OCI-LY3 (cell line): Measurements from ENCODE around the gene HOXC6.

Experiments used
- H2AFZ ChIP-seq: fragments of 200-600, 300-600 bp; shearing (Covaris generic); 2 replicates; pipeline ENCODE4 v1.6.0; 2014; ENCODE audit warnings: antibody characterized with exemption, low read depth, low read length
- H3K27ac ChIP-seq: fragments of 200-600, 300-600 bp; sonication (generic); 2 replicates; pipeline ENCODE4 v1.5.1; 2014; ENCODE audit warnings: mild to moderate bottlenecking, low read length, moderate library complexity, mixed read lengths
- H3K27me3 ChIP-seq: fragments of 200-600, 300-600 bp; sonication (generic); 2 replicates; pipeline ENCODE4 v1.6.1; 2014; ENCODE audit warnings: low read depth, low read length, mixed read lengths
- H3K36me3 ChIP-seq: fragments of 200-600, 300-600 bp; sonication (generic); replicated peaks from 2 replicates; pipeline ENCODE3; 2014; ENCODE audit warnings: low read depth, low read length, mixed read lengths
- H3K4me1 ChIP-seq: fragments of 300-600, 200-600 bp; sonication (generic); 2 replicates; pipeline ENCODE4 v1.6.1; 2014; ENCODE audit warnings: low read length, mixed read lengths
- H3K4me2 ChIP-seq: fragments of 200-600, 300-600 bp; sonication (generic); 2 replicates; pipeline ENCODE4 v1.6.1; 2014; ENCODE audit warnings: low read length, mixed read lengths
- H3K4me3 ChIP-seq: fragments of 300-600, 200-600 bp; sonication (generic); 2 replicates; pipeline ENCODE4 v1.5.1; 2014; ENCODE audit warnings: antibody characterized with exemption, mild to moderate bottlenecking, low read length, moderate library complexity
- H3K79me2 ChIP-seq: fragments of 300-600, 200-600 bp; shearing (Covaris generic); 2 replicates; pipeline ENCODE4 v1.6.1; 2014; ENCODE audit warnings: mild to moderate bottlenecking, low read length, mixed read lengths
- H3K9ac ChIP-seq: fragments of 300-600, 200-600 bp; shearing (Covaris generic); 2 replicates; pipeline ENCODE4 v1.6.0; 2014; ENCODE audit warnings: mild to moderate bottlenecking, low read length, moderate library complexity
- H3K9me3 ChIP-seq: fragments of 200-600, 300-600 bp; shearing (Covaris generic); 2 replicates; pipeline ENCODE4 v1.6.1; 2014; ENCODE audit warnings: low read length, mixed read lengths; ENCODE audit not compliant: insufficient read depth
- H4K20me1 ChIP-seq: fragments of 200-600, 300-600 bp; sonication (generic); 2 replicates; pipeline ENCODE4 v1.6.1; 2016; ENCODE audit warnings: low read length, mixed read lengths; ENCODE audit not compliant: insufficient read depth
- EZH2phosphoT487 ChIP-seq: fragments of 200-600 bp; shearing (Covaris generic); IDR thresholded peaks from 2 replicates; pipeline ENCODE4 v1.6.1; 2018; ENCODE audit warnings: antibody characterized with exemption, mixed run types, low read depth
- TF ChIP-seq, protein P1 (sequence below): fragments of 200-600, 300-600 bp; sonication (generic); IDR thresholded peaks from 2 replicates; pipeline ENCODE4 v1.5.1; 2014; ENCODE audit warnings: antibody characterized with exemption, low read length, low read depth

The HOXC6 gene

DNA sequence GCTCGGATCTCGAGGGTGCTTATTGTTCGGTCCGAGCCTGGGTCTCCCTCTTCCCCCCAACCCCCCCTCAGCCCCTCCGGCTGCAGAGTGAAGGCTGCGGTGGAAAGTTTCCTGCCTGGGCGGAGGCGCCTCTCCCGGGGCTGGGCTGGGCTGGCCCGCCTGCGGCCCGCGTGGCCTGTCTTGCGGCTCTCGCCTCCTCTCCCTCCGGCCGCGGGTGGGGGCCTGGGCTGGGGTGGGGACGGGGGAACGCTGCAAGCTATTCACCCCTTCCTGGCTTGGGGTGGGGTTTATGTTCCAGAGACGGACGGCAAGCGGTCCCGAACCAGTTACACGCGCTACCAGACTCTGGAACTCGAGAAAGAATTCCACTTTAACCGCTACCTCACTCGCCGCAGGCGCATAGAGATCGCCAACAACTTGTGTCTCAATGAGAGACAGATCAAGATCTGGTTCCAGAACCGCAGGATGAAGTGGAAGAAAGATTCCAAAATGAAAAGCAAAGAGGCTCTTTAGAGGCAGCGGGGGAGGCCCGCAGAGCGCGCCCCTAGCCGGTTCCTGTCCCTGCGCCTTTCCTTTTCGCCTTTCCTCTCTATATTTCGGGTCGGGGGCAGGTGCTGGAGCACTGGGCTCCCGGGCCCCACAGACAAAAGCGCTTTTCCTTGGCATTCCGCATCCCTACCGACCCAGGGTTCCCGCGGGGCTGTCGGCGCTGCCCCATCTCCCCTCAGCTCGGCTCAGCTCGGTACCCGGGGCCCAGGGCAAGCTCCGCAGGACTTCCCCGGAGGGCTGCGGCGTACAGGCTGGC, 5.9 kb downstream of the HOXC6 start:
- H3K9ac ChIP-seq, result no peak overlapping the region
- H3K4me2 ChIP-seq, result no peak overlapping the region
- TF ChIP-seq, protein P1, sequence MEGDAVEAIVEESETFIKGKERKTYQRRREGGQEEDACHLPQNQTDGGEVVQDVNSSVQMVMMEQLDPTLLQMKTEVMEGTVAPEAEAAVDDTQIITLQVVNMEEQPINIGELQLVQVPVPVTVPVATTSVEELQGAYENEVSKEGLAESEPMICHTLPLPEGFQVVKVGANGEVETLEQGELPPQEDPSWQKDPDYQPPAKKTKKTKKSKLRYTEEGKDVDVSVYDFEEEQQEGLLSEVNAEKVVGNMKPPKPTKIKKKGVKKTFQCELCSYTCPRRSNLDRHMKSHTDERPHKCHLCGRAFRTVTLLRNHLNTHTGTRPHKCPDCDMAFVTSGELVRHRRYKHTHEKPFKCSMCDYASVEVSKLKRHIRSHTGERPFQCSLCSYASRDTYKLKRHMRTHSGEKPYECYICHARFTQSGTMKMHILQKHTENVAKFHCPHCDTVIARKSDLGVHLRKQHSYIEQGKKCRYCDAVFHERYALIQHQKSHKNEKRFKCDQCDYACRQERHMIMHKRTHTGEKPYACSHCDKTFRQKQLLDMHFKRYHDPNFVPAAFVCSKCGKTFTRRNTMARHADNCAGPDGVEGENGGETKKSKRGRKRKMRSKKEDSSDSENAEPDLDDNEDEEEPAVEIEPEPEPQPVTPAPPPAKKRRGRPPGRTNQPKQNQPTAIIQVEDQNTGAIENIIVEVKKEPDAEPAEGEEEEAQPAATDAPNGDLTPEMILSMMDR, result no peak
- no peak for TF ChIP-seq EZH2phosphoT487
- no peak overlapping the region for H3K27ac ChIP-seq
- H3K79me2 ChIP-seq, result no peaks in the 10 kb centered on the region
- no peak overlapping the region for H2AFZ ChIP-seq
- no peaks in the 10 kb centered on the region for H3K36me3 ChIP-seq
- no peaks in the 10 kb centered on the region for H3K9me3 ChIP-seq
- no peak overlapping the region for H3K4me3 ChIP-seq
- H4K20me1 ChIP-seq, result no peaks in the 10 kb centered on the region
- no peaks in the 10 kb centered on the region for H3K27me3 ChIP-seq
- H3K4me1 ChIP-seq, result 0 out of 2 replicates have a peak, but pooled peaks cover 3% of the 10 kb centered on the region

DNA sequence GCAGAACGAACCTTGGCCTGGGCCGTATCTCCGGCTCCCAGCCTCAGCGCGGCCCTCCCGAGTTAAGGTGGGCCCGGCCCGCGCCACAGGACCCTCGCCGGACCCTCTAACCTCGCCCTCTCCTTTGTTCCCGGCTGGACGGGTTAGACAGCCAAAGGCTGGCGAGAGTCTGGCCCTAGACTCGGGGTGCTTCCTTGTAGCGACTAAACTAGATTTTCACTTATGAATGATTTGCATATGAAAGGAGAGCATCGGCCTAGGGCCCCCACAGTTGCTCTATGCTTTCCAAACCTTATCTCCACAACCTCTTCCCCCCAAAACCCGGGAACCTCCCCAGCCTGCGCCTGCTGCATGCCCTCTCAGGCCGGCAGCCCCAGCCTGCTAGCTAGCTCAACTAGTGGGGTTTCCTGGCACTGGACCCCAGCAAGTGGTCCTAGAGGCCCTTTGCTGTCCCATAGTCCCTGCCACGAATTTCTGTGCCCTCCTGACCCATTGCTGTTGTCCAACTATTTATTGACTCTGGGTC, 6.6 kb downstream of the HOXC6 start:
- Histone ChIP-seq H3K27ac (no peak overlapping the region), H3K4me2 (no peak overlapping the region), H3K4me3 (no peak overlapping the region), H3K36me3 (no peaks in the 10 kb centered on the region), H3K9ac (no peak overlapping the region), H3K4me1 (0 out of 2 replicates have a peak, but pooled peaks cover 3% of the 10 kb centered on the region), H4K20me1 (no peaks in the 10 kb centered on the region), H2AFZ (no peak overlapping the region), H3K27me3 (no peaks in the 10 kb centered on the region), H3K79me2 (no peaks in the 10 kb centered on the region), H3K9me3 (no peaks in the 10 kb centered on the region)
- TF ChIP-seq, protein P1, result no peak
- TF ChIP-seq EZH2phosphoT487, result no peak

DNA sequence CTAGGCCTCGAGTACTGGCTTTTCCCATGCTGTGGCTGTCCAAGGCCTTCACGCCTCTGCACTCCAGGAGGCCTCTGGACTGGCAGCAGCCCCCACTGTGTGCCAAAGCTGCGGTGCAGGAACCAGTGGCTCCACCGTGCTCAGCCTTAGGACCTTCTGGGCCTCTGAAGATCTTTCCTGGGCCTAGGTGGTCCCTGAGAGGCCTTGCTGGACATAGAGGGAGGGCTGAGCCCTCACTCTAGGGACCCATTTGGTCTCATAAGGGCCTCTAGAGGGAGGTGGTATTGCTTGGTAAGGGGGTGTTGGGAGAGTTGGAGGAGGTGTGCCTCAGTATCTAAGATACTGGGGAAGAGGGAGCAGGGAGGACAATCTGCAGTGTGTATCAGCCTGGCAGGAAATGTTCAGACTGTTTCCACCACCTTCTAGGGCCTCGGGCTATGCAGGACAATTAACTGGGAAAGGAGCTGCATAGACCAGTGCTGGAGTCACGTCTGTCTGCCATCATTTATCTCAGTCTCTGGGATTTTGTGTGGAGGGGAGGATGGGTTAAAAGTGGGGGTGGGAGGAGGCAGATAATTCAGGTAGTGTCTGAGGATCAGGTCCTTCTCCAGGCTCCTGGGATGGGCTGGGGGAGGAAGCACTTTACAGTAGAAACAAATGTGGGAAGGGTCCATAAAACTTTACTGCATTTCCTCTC, 7.5 kb downstream of the HOXC6 start:
- no peak overlapping the region for H3K27ac ChIP-seq
- 0 out of 2 replicates have a peak, but pooled peaks cover 3% of the 10 kb centered on the region for H3K4me1 ChIP-seq
- TF ChIP-seq EZH2phosphoT487, result no peak
- TF ChIP-seq, protein P1, result no peak
- H3K79me2 ChIP-seq, result no peaks in the 10 kb centered on the region
- H3K4me2 ChIP-seq, result no peak overlapping the region
- no peaks in the 10 kb centered on the region for H3K27me3 ChIP-seq
- no peak overlapping the region for H3K4me3 ChIP-seq
- no peak overlapping the region for H3K9ac ChIP-seq
- H2AFZ ChIP-seq, result no peak overlapping the region
- H3K36me3 ChIP-seq, result no peaks in the 10 kb centered on the region
- no peaks in the 10 kb centered on the region for H4K20me1 ChIP-seq
- no peaks in the 10 kb centered on the region for H3K9me3 ChIP-seq
